ENCODE results near the gene ALPP.

The ALPP gene

GRCh38 chr2:232345251-232345650 lies 33.3 kb upstream of the ALPP start:
- no peak for DNase-seq (ENCODE audit: low read depth)
- no peak overlapping the region for H3K4me3 ChIP-seq (replicated peaks; ENCODE audit: low read depth, low read length)
- TF ChIP-seq CTCF (IDR thresholded peaks at IDR 0.05; ENCODE audit: low read length, missing control alignments) = no peak

- DNase-seq (ENCODE audit: low read depth) = no peak
- TF ChIP-seq CTCF (IDR thresholded peaks at IDR 0.05; ENCODE audit: low read length, missing control alignments) = no peak
- no peak overlapping the region for H3K4me3 ChIP-seq (replicated peaks; ENCODE audit: low read depth, low read length)
Measured at GRCh38 chr2:232347369-232347768, 31.2 kb upstream of the ALPP start.

- no peak overlapping the region for H3K4me3 ChIP-seq (replicated peaks; ENCODE audit: low read depth, low read length)
- no peak for DNase-seq (ENCODE audit: low read depth)
- TF ChIP-seq CTCF (IDR thresholded peaks at IDR 0.05; ENCODE audit: low read length, missing control alignments) = no peak
Measured at GRCh38 chr2:232348936-232349335, 29.6 kb upstream of the ALPP start.

- TF ChIP-seq CTCF (IDR thresholded peaks at IDR 0.05; ENCODE audit: low read length, missing control alignments) = no peak
- DNase-seq (ENCODE audit: low read depth) = no peak
- H3K4me3 ChIP-seq (replicated peaks; ENCODE audit: low read depth, low read length) = no peak overlapping the region
Measured at GRCh38 chr2:232349546-232349945, 29.0 kb upstream of the ALPP start.

GRCh38 chr2:232349946-232350635 lies 28.5 kb upstream of the ALPP start:
- TF ChIP-seq CTCF (IDR thresholded peaks at IDR 0.05; ENCODE audit: low read length, missing control alignments) = no peak
- no peak overlapping the region for H3K4me3 ChIP-seq (replicated peaks; ENCODE audit: low read depth, low read length)
- DNase-seq (ENCODE audit: low read depth) = no peak

- TF ChIP-seq CTCF (IDR thresholded peaks at IDR 0.05; ENCODE audit: low read length, missing control alignments) = no peak
- no peak for DNase-seq (ENCODE audit: low read depth)
- H3K4me3 ChIP-seq (replicated peaks; ENCODE audit: low read depth, low read length) = no peak overlapping the region
Measured at GRCh38 chr2:232350804-232351685, 27.5 kb upstream of the ALPP start.
